GM23338 (cell line): Measurements from ENCODE around the gene TMEM209. TPM values are rescaled to one million over a fixed set of nuclear protein-coding genes. Genes with fewer than 3 reads are reported as not detected.

ENCODE experiments used
- ATAC-seq: fragments of 200-7000 bp; cut with Tn5 transposase; 3 replicates; pipeline ENCODE4 v1.9.1; 2020
- DNase-seq: peaks from one replicate; pipeline ENCODE4 v3.0.0-alpha.2; 2015; ENCODE audit warnings: low spot score
- H2AFZ ChIP-seq: fragments of 200-600 bp; sonication (generic); 2 replicates; pipeline ENCODE4 v1.8.0; 2016; ENCODE audit warnings: antibody characterized with exemption, mild to moderate bottlenecking, moderate library complexity
- H3F3A ChIP-seq: fragments of 200-600 bp; sonication (generic); replicated peaks from 2 replicates; pipeline ENCODE4 v1.8.0; 2017; ENCODE audit warnings: antibody characterized with exemption, mixed run types, low read depth
- H3K27ac ChIP-seq: fragments of 200-600 bp; sonication (generic); 2 replicates; pipeline ENCODE4 v1.6.1; 2016; ENCODE audit warnings: low read depth
- H3K27me3 ChIP-seq: fragments of 200-600 bp; sonication (generic); 2 replicates; pipeline ENCODE4 v1.8.0; 2016; ENCODE audit warnings: mild to moderate bottlenecking, mixed run types, moderate library complexity; ENCODE audit not compliant: insufficient read depth
- H3K36me3 ChIP-seq: fragments of 200-600 bp; sonication (generic); 2 replicates; pipeline ENCODE4 v1.8.0; 2016; ENCODE audit warnings: mild to moderate bottlenecking; ENCODE audit not compliant: insufficient read depth
- H3K4me1 ChIP-seq: fragments of 200-600 bp; sonication (generic); 2 replicates; pipeline ENCODE4 v1.8.0; 2016; ENCODE audit warnings: mild to moderate bottlenecking, moderate library complexity; ENCODE audit not compliant: insufficient read depth
- H3K4me2 ChIP-seq: fragments of 200-600 bp; sonication (generic); 2 replicates; pipeline ENCODE4 v1.7.1; 2017; ENCODE audit warnings: mixed run types
- H3K4me3 ChIP-seq: fragments of 200-600 bp; sonication (generic); 2 replicates; pipeline ENCODE4 v1.6.1; 2016; ENCODE audit warnings: mixed run types
- H3K79me2 ChIP-seq: fragments of 200-600 bp; sonication (generic); replicated peaks from 2 replicates; pipeline ENCODE4 v1.8.0; 2017; ENCODE audit warnings: mild to moderate bottlenecking; ENCODE audit not compliant: insufficient read depth
- H3K9me2 ChIP-seq: fragments of 200-600 bp; sonication (generic); 2 replicates; pipeline ENCODE4 v1.8.0; 2017; ENCODE audit not compliant: insufficient read depth
- H4K20me1 ChIP-seq: fragments of 200-600 bp; sonication (generic); replicated peaks from 2 replicates; pipeline ENCODE4 v1.8.0; 2017; ENCODE audit warnings: mild to moderate bottlenecking; ENCODE audit not compliant: insufficient read depth
- H3K27ac Mint-ChIP-seq: 2 replicates; pipeline ENCODE4 v1.8.0; 2020; ENCODE audit warnings: inconsistent platforms, mild to moderate bottlenecking, moderate library complexity, mixed read lengths
- H3K27me3 Mint-ChIP-seq: 3 replicates; pipeline ENCODE4 v1.8.0; 2022; ENCODE audit warnings: low read depth, mild to moderate bottlenecking, moderate library complexity, mixed read lengths, inconsistent platforms; ENCODE audit not compliant: insufficient read depth, poor library complexity
- H3K36me3 Mint-ChIP-seq: 3 replicates; pipeline ENCODE4 v1.8.0; 2021; ENCODE audit warnings: low read depth, mild to moderate bottlenecking, inconsistent platforms, moderate library complexity, mixed read lengths
- H3K4me1 Mint-ChIP-seq: 3 replicates; pipeline ENCODE4 v1.8.0; 2020; ENCODE audit warnings: mild to moderate bottlenecking, inconsistent platforms, mixed read lengths
- H3K4me3 Mint-ChIP-seq: 3 replicates; pipeline ENCODE4 v1.8.0; 2021; ENCODE audit warnings: moderate library complexity, mild to moderate bottlenecking, inconsistent platforms, mixed read lengths
- H3K9me3 Mint-ChIP-seq: 3 replicates; pipeline ENCODE4 v1.8.0; 2020; ENCODE audit warnings: moderate library complexity, mild to moderate bottlenecking, inconsistent platforms, mixed read lengths
- EZH2 ChIP-seq: fragments of 200-600 bp; sonication (generic); IDR thresholded peaks from one replicate; pipeline ENCODE4 v1.8.0; 2017; ENCODE audit warnings: antibody characterized with exemption, mild to moderate bottlenecking, low read depth; ENCODE audit not compliant: unreplicated experiment
- EZH2phosphoT487 ChIP-seq: fragments of 200-600 bp; sonication (generic); IDR thresholded peaks from one replicate; pipeline ENCODE4 v1.8.1; 2018; ENCODE audit warnings: antibody characterized with exemption; ENCODE audit not compliant: unreplicated experiment
- JUNB ChIP-seq: IDR thresholded peaks from one replicate; pipeline ENCODE4 v1.6.1; 2016; ENCODE audit warnings: antibody characterized with exemption; ENCODE audit not compliant: unreplicated experiment
- POLR2AphosphoS5 ChIP-seq: IDR thresholded peaks from 2 replicates; pipeline ENCODE4 v1.6.1; 2016; ENCODE audit warnings: antibody characterized with exemption, low read depth
- ZNF114 ChIP-seq: fragments of 250-450 bp; sonication (Bioruptor Pico); IDR thresholded peaks from 2 replicates; pipeline ENCODE4 v1.5.0; 2020; ENCODE audit warnings: mild to moderate bottlenecking, moderate library complexity
- ZNF331 ChIP-seq: fragments of 250-450 bp; sonication (Bioruptor Pico); IDR thresholded peaks from 2 replicates; pipeline ENCODE4 v1.5.0; 2020; ENCODE audit warnings: low read depth, mild to moderate bottlenecking, moderate library complexity
- polyA plus RNA-seq: library from polyadenylated mRNA; unstranded; fragments of >200 nt; fragmentation: Nextera tagmentation; extraction: Ambion mirVana; gene quantifications from 2 replicates; pipeline ENCODE4 v1.2.1, GENCODE V29; 2016
- total RNA-seq: library from RNA; depleted of rRNA; stranded (reverse); fragments of >200 nt; shearing (Covaris generic); gene quantifications from 2 replicates; pipeline ENCODE4 v1.2.3, GENCODE V29; 2014
- TF ChIP-seq, protein P1 (sequence below): IDR thresholded peaks from 2 replicates; pipeline ENCODE4 v1.6.1; 2016; ENCODE audit warnings: antibody characterized with exemption
- TF ChIP-seq, protein P2 (sequence below): fragments of 250-450 bp; sonication (Bioruptor Pico); IDR thresholded peaks from 2 replicates; pipeline ENCODE4 v1.5.0; 2020; ENCODE audit warnings: mild to moderate bottlenecking, moderate library complexity
- TF ChIP-seq, protein P3 (sequence below), 2 experiments: fragments of 200-600 bp in 1 of 2; sonication (generic) in 1 of 2; conservative IDR thresholded peaks; 2 replicates each; pipeline versions ENCODE4 v1.5.1 to v1.6.1; 2016 to 2017; ENCODE audit warnings: antibody characterized with exemption in 2 of 2, low read depth in 2 of 2, mild to moderate bottlenecking in 2 of 2, moderate library complexity in 1 of 2

The TMEM209 gene
- total and polyA plus RNA-seq, 2 experiments from 2014 or later = 18.6 to 26.2 TPM

DNA sequence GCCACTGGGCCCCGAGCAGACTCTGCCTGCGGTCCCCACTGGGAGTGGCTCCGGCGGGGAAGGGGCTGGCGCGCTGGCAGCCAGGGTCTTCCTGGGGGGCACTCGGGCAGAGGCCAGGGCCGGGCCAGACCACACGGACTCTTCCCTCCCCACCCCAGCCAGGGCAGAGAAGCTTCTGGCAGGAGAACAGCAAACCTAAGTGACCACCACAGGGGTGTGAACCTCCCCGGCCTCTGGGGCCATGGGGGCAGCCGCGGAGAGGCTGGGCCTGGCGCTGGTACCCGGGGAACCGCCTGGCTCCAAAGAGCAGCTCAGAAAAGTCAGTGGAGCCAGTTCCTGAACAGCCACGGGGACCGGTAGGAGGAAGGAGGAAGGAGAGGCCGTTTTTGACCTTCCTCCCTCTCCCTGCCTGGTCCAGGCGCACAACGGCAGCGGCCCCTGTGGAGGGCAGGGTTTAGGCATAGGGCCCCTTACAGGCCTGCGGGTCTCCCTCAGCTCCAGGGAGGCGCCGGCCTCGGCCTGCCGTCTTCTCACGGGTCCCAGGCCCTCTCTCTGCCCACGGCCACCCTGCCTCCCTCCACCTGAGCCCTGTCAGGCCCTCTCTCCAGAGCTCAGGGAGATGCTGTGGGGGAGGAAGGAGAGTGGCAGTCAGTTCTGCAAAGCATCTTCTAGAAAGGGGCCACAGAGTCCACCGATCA is 51.8 kb downstream of the TMEM209 start (continued):
- TF ChIP-seq, protein P1, sequence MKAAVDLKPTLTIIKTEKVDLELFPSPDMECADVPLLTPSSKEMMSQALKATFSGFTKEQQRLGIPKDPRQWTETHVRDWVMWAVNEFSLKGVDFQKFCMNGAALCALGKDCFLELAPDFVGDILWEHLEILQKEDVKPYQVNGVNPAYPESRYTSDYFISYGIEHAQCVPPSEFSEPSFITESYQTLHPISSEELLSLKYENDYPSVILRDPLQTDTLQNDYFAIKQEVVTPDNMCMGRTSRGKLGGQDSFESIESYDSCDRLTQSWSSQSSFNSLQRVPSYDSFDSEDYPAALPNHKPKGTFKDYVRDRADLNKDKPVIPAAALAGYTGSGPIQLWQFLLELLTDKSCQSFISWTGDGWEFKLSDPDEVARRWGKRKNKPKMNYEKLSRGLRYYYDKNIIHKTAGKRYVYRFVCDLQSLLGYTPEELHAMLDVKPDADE = no peak
- TF ChIP-seq ZNF331 (no peak), POLR2AphosphoS5 (no peak)

DNA sequence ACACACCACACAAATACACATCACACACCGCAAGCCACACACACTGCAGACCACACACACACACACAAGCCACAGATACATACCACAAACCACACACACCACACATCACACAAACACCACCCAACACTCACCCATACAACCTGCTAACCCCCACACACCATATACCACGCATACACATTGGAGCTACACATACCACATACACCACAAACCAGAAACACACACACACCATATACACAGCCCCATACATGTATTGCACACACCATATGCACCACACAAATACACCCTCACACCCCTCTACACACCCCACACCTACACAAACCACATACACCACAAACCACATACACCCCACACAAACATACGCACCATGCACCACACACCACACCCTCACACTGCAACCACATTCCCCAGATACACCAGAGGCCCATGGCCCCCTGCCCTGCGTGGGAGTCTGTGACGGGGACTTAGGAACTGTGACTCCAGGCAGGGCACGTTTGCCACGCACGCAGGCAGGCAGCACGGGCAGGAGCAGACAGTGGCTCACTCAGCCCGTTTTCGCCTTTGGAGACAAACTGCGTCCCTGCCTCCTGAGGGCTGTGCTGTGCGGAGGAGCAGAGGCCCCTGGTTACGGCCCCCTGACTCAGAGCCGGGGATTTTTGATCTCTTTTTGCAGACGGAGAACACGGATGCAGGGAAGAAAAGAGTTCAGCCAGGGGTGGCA is 52.6 kb downstream of the TMEM209 start:
- no peak for ATAC-seq
- Histone ChIP-seq H3K27me3 (no peaks in the 10 kb centered on the region), H3K9me2 (no peaks in the 10 kb centered on the region), H3K27ac (no peak overlapping the region), H3K4me3 (no peak overlapping the region), H3K4me2 (no peak overlapping the region), H4K20me1 (no peaks in the 10 kb centered on the region), H2AFZ (no peak overlapping the region; the same call in 1 of the 2 replicates), H3K4me1 (no peaks in the 10 kb centered on the region), H3K36me3 (no peaks in the 10 kb centered on the region), H3K79me2 (no peaks in the 10 kb centered on the region), H3F3A (0 out of 2 replicates have a peak, but pooled peaks cover 2% of the 10 kb centered on the region)
- H3K27ac Mint-ChIP-seq = no peak overlapping the region
- no peak for DNase-seq
- no peak overlapping the region for H3K4me3 Mint-ChIP-seq
- H3K9me3 Mint-ChIP-seq = peaks cover 13% of the 10 kb centered on the region
- H3K4me1 Mint-ChIP-seq = peaks cover 3% of the 10 kb centered on the region; the same call in 2 of the 3 replicates
- H3K36me3 Mint-ChIP-seq = peaks cover 12% of the 10 kb centered on the region; the same call in 2 of the 3 replicates
- H3K27me3 Mint-ChIP-seq = peaks cover 16% of the 10 kb centered on the region
- TF ChIP-seq, protein P2, sequence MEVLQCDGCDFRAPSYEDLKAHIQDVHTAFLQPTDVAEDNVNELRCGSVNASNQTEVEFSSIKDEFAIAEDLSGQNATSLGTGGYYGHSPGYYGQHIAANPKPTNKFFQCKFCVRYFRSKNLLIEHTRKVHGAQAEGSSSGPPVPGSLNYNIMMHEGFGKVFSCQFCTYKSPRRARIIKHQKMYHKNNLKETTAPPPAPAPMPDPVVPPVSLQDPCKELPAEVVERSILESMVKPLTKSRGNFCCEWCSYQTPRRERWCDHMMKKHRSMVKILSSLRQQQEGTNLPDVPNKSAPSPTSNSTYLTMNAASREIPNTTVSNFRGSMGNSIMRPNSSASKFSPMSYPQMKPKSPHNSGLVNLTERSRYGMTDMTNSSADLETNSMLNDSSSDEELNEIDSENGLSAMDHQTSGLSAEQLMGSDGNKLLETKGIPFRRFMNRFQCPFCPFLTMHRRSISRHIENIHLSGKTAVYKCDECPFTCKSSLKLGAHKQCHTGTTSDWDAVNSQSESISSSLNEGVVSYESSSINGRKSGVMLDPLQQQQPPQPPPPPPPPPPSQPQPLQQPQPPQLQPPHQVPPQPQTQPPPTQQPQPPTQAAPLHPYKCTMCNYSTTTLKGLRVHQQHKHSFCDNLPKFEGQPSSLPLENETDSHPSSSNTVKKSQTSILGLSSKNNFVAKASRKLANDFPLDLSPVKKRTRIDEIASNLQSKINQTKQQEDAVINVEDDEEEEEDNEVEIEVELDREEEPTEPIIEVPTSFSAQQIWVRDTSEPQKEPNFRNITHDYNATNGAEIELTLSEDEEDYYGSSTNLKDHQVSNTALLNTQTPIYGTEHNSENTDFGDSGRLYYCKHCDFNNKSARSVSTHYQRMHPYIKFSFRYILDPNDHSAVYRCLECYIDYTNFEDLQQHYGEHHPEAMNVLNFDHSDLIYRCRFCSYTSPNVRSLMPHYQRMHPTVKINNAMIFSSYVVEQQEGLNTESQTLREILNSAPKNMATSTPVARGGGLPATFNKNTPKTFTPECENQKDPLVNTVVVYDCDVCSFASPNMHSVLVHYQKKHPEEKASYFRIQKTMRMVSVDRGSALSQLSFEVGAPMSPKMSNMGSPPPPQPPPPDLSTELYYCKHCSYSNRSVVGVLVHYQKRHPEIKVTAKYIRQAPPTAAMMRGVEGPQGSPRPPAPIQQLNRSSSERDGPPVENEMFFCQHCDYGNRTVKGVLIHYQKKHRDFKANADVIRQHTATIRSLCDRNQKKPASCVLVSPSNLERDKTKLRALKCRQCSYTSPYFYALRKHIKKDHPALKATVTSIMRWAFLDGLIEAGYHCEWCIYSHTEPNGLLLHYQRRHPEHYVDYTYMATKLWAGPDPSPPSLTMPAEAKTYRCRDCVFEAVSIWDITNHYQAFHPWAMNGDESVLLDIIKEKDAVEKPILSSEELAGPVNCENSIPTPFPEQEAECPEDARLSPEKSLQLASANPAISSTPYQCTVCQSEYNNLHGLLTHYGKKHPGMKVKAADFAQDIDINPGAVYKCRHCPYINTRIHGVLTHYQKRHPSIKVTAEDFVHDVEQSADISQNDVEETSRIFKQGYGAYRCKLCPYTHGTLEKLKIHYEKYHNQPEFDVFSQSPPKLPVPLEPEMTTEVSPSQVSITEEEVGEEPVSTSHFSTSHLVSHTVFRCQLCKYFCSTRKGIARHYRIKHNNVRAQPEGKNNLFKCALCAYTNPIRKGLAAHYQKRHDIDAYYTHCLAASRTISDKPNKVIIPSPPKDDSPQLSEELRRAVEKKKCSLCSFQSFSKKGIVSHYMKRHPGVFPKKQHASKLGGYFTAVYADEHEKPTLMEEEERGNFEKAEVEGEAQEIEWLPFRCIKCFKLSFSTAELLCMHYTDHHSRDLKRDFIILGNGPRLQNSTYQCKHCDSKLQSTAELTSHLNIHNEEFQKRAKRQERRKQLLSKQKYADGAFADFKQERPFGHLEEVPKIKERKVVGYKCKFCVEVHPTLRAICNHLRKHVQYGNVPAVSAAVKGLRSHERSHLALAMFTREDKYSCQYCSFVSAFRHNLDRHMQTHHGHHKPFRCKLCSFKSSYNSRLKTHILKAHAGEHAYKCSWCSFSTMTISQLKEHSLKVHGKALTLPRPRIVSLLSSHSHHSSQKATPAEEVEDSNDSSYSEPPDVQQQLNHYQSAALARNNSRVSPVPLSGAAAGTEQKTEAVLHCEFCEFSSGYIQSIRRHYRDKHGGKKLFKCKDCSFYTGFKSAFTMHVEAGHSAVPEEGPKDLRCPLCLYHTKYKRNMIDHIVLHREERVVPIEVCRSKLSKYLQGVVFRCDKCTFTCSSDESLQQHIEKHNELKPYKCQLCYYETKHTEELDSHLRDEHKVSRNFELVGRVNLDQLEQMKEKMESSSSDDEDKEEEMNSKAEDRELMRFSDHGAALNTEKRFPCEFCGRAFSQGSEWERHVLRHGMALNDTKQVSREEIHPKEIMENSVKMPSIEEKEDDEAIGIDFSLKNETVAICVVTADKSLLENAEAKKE = no peak
- no peak for TF ChIP-seq JUNB
- TF ChIP-seq, protein P1 = no peak
- no peak for TF ChIP-seq ZNF331
- TF ChIP-seq, protein P3, sequence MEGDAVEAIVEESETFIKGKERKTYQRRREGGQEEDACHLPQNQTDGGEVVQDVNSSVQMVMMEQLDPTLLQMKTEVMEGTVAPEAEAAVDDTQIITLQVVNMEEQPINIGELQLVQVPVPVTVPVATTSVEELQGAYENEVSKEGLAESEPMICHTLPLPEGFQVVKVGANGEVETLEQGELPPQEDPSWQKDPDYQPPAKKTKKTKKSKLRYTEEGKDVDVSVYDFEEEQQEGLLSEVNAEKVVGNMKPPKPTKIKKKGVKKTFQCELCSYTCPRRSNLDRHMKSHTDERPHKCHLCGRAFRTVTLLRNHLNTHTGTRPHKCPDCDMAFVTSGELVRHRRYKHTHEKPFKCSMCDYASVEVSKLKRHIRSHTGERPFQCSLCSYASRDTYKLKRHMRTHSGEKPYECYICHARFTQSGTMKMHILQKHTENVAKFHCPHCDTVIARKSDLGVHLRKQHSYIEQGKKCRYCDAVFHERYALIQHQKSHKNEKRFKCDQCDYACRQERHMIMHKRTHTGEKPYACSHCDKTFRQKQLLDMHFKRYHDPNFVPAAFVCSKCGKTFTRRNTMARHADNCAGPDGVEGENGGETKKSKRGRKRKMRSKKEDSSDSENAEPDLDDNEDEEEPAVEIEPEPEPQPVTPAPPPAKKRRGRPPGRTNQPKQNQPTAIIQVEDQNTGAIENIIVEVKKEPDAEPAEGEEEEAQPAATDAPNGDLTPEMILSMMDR (conservative IDR thresholded peaks at IDR 0.05; ENCODE audit: low read depth in 2 of 2) = no peak
- TF ChIP-seq ZNF114 (CRISPR knock-in tag) = no peak
- TF ChIP-seq EZH2 = no peak
- TF ChIP-seq EZH2phosphoT487 = no peak
